MM.1S (cell line): ENCODE results near the gene LSM14B.

Source experiments
- DNase-seq: peaks from one replicate; pipeline ENCODE4 v3.0.0-alpha.2; 2015
- H2AFZ ChIP-seq: fragments of 300-600 bp; sonication (generic); 2 replicates; pipeline ENCODE4 v1.6.0; 2016; ENCODE audit warnings: antibody characterized with exemption, low read length
- H3F3A ChIP-seq: fragments of 300-600 bp; sonication (generic); 2 replicates; pipeline ENCODE4 v1.6.1; 2016; ENCODE audit warnings: mild to moderate bottlenecking, antibody characterized with exemption, low read length, moderate library complexity, mixed read lengths; ENCODE audit not compliant: insufficient read depth
- H3K27ac ChIP-seq: fragments of 300-600 bp; sonication (generic); 2 replicates; pipeline ENCODE4 v1.5.1; 2016; ENCODE audit warnings: mild to moderate bottlenecking, low read length
- H3K27me3 ChIP-seq: fragments of 300-600 bp; sonication (generic); replicated peaks from 2 replicates; pipeline ENCODE4 v1.6.0; 2016; ENCODE audit warnings: low read length; ENCODE audit not compliant: insufficient read depth
- H3K36me3 ChIP-seq: fragments of 300-600 bp; sonication (generic); replicated peaks from 2 replicates; pipeline ENCODE4 v1.6.1; 2016; ENCODE audit warnings: mild to moderate bottlenecking, low read length, mixed read lengths; ENCODE audit not compliant: insufficient read depth
- H3K4me1 ChIP-seq: fragments of 300-600 bp; sonication (generic); 2 replicates; pipeline ENCODE4 v1.6.1; 2016; ENCODE audit warnings: low read length, mixed read lengths
- H3K4me2 ChIP-seq: fragments of 300-600 bp; sonication (generic); 2 replicates; pipeline ENCODE4 v1.6.0; 2016; ENCODE audit warnings: low read depth, low read length
- H3K4me3 ChIP-seq: fragments of 300-600 bp; sonication (generic); 2 replicates; pipeline ENCODE4 v1.5.1; 2016; ENCODE audit warnings: low read length, mixed read lengths
- H3K79me2 ChIP-seq: fragments of 300-600 bp; sonication (generic); 2 replicates; pipeline ENCODE4 v1.6.1; 2016; ENCODE audit warnings: mixed run types, low read length, mixed read lengths
- H3K9ac ChIP-seq: fragments of 300-600 bp; sonication (generic); 2 replicates; pipeline ENCODE4 v1.6.1; 2016; ENCODE audit warnings: low read length, mixed read lengths
- H3K9me2 ChIP-seq: fragments of 300-600 bp; sonication (generic); replicated peaks from 2 replicates; pipeline ENCODE4 v1.6.1; 2016; ENCODE audit warnings: mild to moderate bottlenecking, low read length, mixed read lengths; ENCODE audit not compliant: insufficient read depth
- H3K9me3 ChIP-seq: fragments of 300-600 bp; sonication (generic); replicated peaks from 2 replicates; pipeline ENCODE4 v1.6.1; 2016; ENCODE audit warnings: mild to moderate bottlenecking, low read length, mixed read lengths; ENCODE audit not compliant: insufficient read depth
- H4K20me1 ChIP-seq: fragments of 300-600 bp; sonication (generic); 2 replicates; pipeline ENCODE4 v1.6.1; 2016; ENCODE audit warnings: mild to moderate bottlenecking, low read length, moderate library complexity, mixed read lengths; ENCODE audit not compliant: insufficient read depth
- CTCF ChIP-seq: fragments of 300-600 bp; sonication (generic); IDR thresholded peaks from 2 replicates; pipeline ENCODE4 v1.5.1; 2016; ENCODE audit warnings: antibody characterized with exemption, low read length, mixed read lengths
- EZH2 ChIP-seq: fragments of 300-600 bp; sonication (generic); optimal IDR thresholded peaks from 2 replicates; pipeline ENCODE3; 2017; ENCODE audit warnings: low read depth, mild to moderate bottlenecking, antibody characterized with exemption, low read length, mixed read lengths
- EZH2phosphoT487 ChIP-seq: fragments of 300-600 bp; sonication (generic); IDR thresholded peaks from 2 replicates; pipeline ENCODE4 v1.6.1; 2018; ENCODE audit warnings: antibody characterized with exemption, low read length

LSM14B gene

GRCh38 chr20:62174870-62175624 is 52.8 kb downstream of the LSM14B start:
- Histone ChIP-seq H3K4me1 (no peaks in the 10 kb centered on the region), H3K9ac (no peak overlapping the region), H3K27ac (no peak overlapping the region), H3K79me2 (no peaks in the 10 kb centered on the region), H3K36me3 (no peaks in the 10 kb centered on the region), H3K4me2 (no peak overlapping the region), H3K9me2 (no peaks in the 10 kb centered on the region), H3K9me3 (no peaks in the 10 kb centered on the region), H3K4me3 (no peak overlapping the region), H2AFZ (no peak overlapping the region), H4K20me1 (no peaks in the 10 kb centered on the region), H3K27me3 (no peaks in the 10 kb centered on the region), H3F3A (no peaks in the 10 kb centered on the region)
- no peak for DNase-seq
- TF ChIP-seq EZH2: no peak

GRCh38 chr20:62175711-62176110 is 53.4 kb downstream of the LSM14B start:
- DNase-seq: no peak
- Histone ChIP-seq H3F3A (no peaks in the 10 kb centered on the region), H3K4me1 (no peaks in the 10 kb centered on the region), H3K4me2 (no peak overlapping the region), H3K4me3 (no peak overlapping the region), H3K36me3 (no peaks in the 10 kb centered on the region), H3K79me2 (no peaks in the 10 kb centered on the region), H3K9me3 (no peaks in the 10 kb centered on the region), H3K27me3 (no peaks in the 10 kb centered on the region), H3K9ac (no peak overlapping the region), H3K9me2 (no peaks in the 10 kb centered on the region), H2AFZ (no peak overlapping the region), H4K20me1 (no peaks in the 10 kb centered on the region), H3K27ac (no peak overlapping the region)
- TF ChIP-seq CTCF (no peak), EZH2phosphoT487 (no peak), EZH2 (no peak)

- no peaks in the 10 kb centered on the region for H3K9me2 ChIP-seq
- no peak for DNase-seq
- no peak overlapping the region for H3K9ac ChIP-seq
- H4K20me1 ChIP-seq: no peaks in the 10 kb centered on the region
- no peak for TF ChIP-seq EZH2
- TF ChIP-seq CTCF: no peak
- TF ChIP-seq EZH2phosphoT487: no peak
- H3K36me3 ChIP-seq: no peaks in the 10 kb centered on the region
- H2AFZ ChIP-seq: no peak overlapping the region
- no peak overlapping the region for H3K4me2 ChIP-seq
- peaks cover 3% of the 10 kb centered on the region for H3K4me1 ChIP-seq
- 0 out of 2 replicates have a peak, but pooled peaks cover 2% of the 10 kb centered on the region for H3F3A ChIP-seq
- H3K9me3 ChIP-seq: no peaks in the 10 kb centered on the region
- H3K27ac ChIP-seq: no peak overlapping the region
- H3K4me3 ChIP-seq: no peak overlapping the region
- 0 out of 2 replicates have a peak, but pooled peaks cover 2% of the 10 kb centered on the region for H3K79me2 ChIP-seq
- no peaks in the 10 kb centered on the region for H3K27me3 ChIP-seq
Measured at GRCh38 chr20:62176866-62177265, 54.6 kb downstream of the LSM14B start.

- no peak for TF ChIP-seq EZH2phosphoT487
- TF ChIP-seq EZH2: no peak
- TF ChIP-seq CTCF: no peak
- Histone ChIP-seq H4K20me1 (no peaks in the 10 kb centered on the region), H3K36me3 (no peaks in the 10 kb centered on the region), H3F3A (peaks cover 6% of the 10 kb centered on the region; the same call in 1 of the 2 replicates), H3K4me2 (no peak overlapping the region), H3K9ac (no peak overlapping the region), H3K9me3 (no peaks in the 10 kb centered on the region), H3K27me3 (no peaks in the 10 kb centered on the region), H3K79me2 (0 out of 2 replicates have a peak, but pooled peaks cover 6% of the 10 kb centered on the region), H3K4me1 (peaks cover 8% of the 10 kb centered on the region), H3K9me2 (no peaks in the 10 kb centered on the region), H2AFZ (no peak overlapping the region), H3K27ac (no peak overlapping the region), H3K4me3 (no peak overlapping the region)
- no peak for DNase-seq
Measured at GRCh38 chr20:62177307-62177706, 55.0 kb downstream of the LSM14B start.
